Measurements from ENCODE around the gene FUT3. TPM values are rescaled to one million over a fixed set of nuclear protein-coding genes. Genes with fewer than 3 reads are reported as not detected.
A peak's percentile ranks its signal among the peaks of the same experiment; 100 is the strongest.

Gene FUT3
- total RNA-seq, 2 experiments from 2014 or later = not detected

DNA sequence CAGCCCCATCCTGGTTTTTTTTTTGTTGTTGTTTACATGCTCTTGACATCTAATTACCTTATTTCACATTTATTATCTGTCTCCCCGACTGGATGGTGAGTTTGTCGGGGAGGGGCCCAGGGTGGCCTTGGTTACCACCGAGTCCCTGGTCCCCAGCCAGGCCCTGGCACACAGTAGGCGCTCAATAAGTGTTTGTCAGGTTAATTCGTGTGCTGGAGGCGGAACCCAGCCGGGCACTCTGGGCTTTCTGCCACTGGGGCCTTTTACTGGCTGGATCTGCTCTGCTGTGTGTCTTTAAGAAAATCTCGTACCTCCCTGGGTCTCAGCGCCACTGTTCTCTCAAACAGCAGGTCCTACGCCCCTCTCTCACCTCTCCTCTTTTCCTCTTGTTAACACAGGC is 41.8 kb downstream of the FUT3 start:
- ChIA-PET POLR2A (no interaction called here), CTCF (interaction anchor here (1.9 kb wide), 1 partner anchor 213 kb away, joined by 8 read pairs; no protein-coding TSS in a partner anchor)
- Mint-ChIP-seq H3K36me3 (ENCODE audit: low read depth) (no peaks in the 10 kb centered on the region), H3K9me3 (no peaks in the 10 kb centered on the region), H3K4me3 (no peak overlapping the region), H3K27ac (no peak overlapping the region), H3K27me3 (peaks cover 3% of the 10 kb centered on the region), H3K4me1 (ENCODE audit: low read depth) (peaks cover 2% of the 10 kb centered on the region)
- ATAC-seq (no peak), DNase-seq (no peak)
- no peak for TF ChIP-seq CTCF (IDR thresholded peaks at IDR 0.05)
- intact Hi-C loops (cut with micrococcal nuclease) = loop anchor here (10.0 kb wide), 1 partner anchor 95 kb away; the partner anchor contains the start of genes NDUFA11 and VMAC

DNA sequence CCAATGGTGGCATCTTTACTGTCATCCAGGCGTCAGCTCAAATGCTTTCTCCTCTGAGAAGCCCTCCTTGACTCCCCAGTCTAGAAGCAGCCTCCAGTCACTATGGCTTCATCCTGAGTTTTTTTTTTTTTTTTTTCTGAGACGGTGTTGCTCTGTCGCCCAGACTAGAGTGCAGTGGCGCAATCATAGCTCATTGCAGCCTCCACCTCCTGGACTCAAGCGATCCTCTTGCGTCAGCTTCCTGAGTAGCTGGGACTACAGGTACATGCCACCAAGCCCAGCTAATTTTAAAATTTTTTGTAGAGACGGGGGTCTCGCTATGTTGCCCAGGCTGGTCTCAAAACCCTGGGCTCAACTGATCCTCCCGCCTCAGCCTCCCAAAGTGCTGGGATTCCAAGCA is 42.2 kb downstream of the FUT3 start:
- intact Hi-C loops (cut with micrococcal nuclease) = loop anchor here (10.0 kb wide), 1 partner anchor 96 kb away; the partner anchor contains the start of genes NDUFA11 and VMAC
- TF ChIP-seq CTCF (IDR thresholded peaks at IDR 0.05) = no peak
- DNase-seq (no peak), ATAC-seq (no peak)
- peaks cover 5% of the 10 kb centered on the region for H3K27me3 Mint-ChIP-seq
- no peaks in the 10 kb centered on the region for H3K9me3 Mint-ChIP-seq
- POLR2A ChIA-PET = no interaction called here
- H3K4me1 Mint-ChIP-seq (ENCODE audit: low read depth) = peaks cover 6% of the 10 kb centered on the region
- CTCF ChIA-PET = interaction anchor here (1.2 to 1.9 kb wide), 2 partner anchors 84 to 213 kb away, joined by 4 to 8 read pairs; no protein-coding TSS in a partner anchor
- no peaks in the 10 kb centered on the region for H3K36me3 Mint-ChIP-seq (ENCODE audit: low read depth)
- H3K4me3 Mint-ChIP-seq = no peak overlapping the region
- H3K27ac Mint-ChIP-seq = no peak overlapping the region

DNA sequence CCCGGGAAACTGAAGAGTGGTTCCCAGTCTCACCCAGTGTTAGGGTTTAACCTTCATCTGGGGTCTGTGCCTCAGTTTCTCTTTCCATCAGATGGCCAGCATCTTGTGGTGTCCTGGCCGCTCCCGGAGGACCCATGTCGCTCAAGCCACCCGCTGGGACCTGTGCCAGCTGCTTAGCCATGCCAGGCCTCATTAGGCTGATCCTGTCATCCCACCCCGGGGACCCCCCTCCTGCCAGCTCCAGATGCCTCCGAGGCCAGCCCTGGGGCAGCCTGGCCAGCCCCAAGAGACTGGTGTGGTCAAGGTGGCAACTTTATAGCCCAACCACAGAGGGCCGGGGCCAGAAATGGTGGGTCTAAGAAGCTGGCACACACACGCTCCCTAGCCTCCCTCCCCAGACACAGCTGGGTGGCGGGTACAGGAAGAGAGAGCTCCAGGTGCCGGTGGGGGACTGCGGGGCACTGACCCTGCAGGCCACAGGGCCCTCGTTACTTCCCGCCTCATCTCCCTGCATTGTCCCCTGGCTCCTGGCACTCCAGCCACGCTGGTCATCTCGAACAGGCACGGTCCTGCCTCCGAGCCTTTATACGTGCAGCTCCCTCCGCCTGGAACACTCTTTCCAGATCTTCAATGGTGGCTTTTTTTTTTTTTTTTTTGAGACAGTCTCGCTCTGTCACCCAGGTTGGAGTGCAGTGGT is 43.0 kb downstream of the FUT3 start:
- Mint-ChIP-seq H3K27me3 (peaks cover 6% of the 10 kb centered on the region), H3K9me3 (no peaks in the 10 kb centered on the region), H3K36me3 (ENCODE audit: low read depth) (no peaks in the 10 kb centered on the region), H3K4me3 (no peak overlapping the region), H3K4me1 (ENCODE audit: low read depth) (peaks cover 12% of the 10 kb centered on the region), H3K27ac (no peak overlapping the region)
- ATAC-seq (no peak), DNase-seq (no peak)
- POLR2A ChIA-PET = interaction anchor here (0.6 to 1.0 kb wide), 2 partner anchors 20 to 96 kb away, joined by 3 read pairs; no protein-coding TSS in a partner anchor
- intact Hi-C loops (cut with micrococcal nuclease) = loop anchor here (10.0 kb wide), 1 partner anchor 97 kb away; the partner anchor contains the start of genes NDUFA11 and VMAC
- CTCF ChIA-PET = interaction anchor here (0.8 to 1.9 kb wide), 5 partner anchors 15 to 221 kb away, joined by 3 to 8 read pairs (median 3); no protein-coding TSS in a partner anchor
- no peak for TF ChIP-seq CTCF (IDR thresholded peaks at IDR 0.05)

DNA sequence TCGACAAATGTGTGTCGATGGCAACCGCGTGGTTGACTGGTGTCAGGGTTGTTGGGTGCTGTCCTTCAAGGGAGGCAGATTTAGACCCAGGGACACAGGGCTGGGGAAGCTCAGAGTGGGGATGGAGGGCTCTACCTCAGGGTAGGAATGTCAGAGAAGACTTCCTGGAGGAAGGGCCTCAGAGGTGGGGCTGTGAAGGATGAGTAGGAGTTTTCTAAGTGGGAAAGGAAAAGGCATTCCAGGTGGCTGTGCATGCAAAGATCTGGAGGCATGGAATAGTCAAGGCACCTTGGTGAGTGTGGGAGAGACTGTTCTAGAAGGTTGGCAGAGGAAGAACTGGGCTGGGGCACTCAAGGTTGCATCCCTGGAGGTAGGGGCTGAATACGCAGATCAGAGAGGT is 44.3 kb downstream of the FUT3 start:
- Mint-ChIP-seq H3K9me3 (no peaks in the 10 kb centered on the region), H3K4me1 (ENCODE audit: low read depth) (peaks cover 19% of the 10 kb centered on the region), H3K4me3 (no peak overlapping the region), H3K27me3 (peaks cover 9% of the 10 kb centered on the region), H3K27ac (no peak overlapping the region), H3K36me3 (ENCODE audit: low read depth) (no peaks in the 10 kb centered on the region)
- TF ChIP-seq CTCF (IDR thresholded peaks at IDR 0.05) = no peak
- intact Hi-C loops (cut with micrococcal nuclease) = loop anchor here (10.0 kb wide), 1 partner anchor 98 kb away; the partner anchor contains the start of genes NDUFA11 and VMAC
- POLR2A ChIA-PET = no interaction called here
- no peak for ATAC-seq
- CTCF ChIA-PET = interaction anchor here (1.1 to 1.6 kb wide), 4 partner anchors 21 to 216 kb away, joined by 3 to 8 read pairs (median 4); no protein-coding TSS in a partner anchor
- DNase-seq = no peak

- Mint-ChIP-seq H3K4me3 (no peak overlapping the region), H3K27me3 (peaks cover 13% of the 10 kb centered on the region), H3K27ac (no peak overlapping the region), H3K36me3 (ENCODE audit: low read depth) (no peaks in the 10 kb centered on the region), H3K9me3 (no peaks in the 10 kb centered on the region), H3K4me1 (ENCODE audit: low read depth) (peaks cover 22% of the 10 kb centered on the region)
- ATAC-seq (no peak), DNase-seq (no peak)
- peak; percentile 44 for TF ChIP-seq CTCF (IDR thresholded peaks at IDR 0.05)
- ChIA-PET POLR2A (no interaction called here), CTCF (interaction anchor here (1.1 to 1.6 kb wide), 3 partner anchors 22 to 216 kb away, joined by 3 to 8 read pairs (median 4); no protein-coding TSS in a partner anchor)
- intact Hi-C loops (cut with micrococcal nuclease) = loop anchor here (10.0 kb wide), 1 partner anchor 99 kb away; the partner anchor contains the start of genes NDUFA11 and VMAC
These were observed 45.1 kb downstream of the FUT3 start for GRCh38 chr19:5806133-5806489.
